ENCODE data around the gene ZFAND3.

Gene ZFAND3

DNA sequence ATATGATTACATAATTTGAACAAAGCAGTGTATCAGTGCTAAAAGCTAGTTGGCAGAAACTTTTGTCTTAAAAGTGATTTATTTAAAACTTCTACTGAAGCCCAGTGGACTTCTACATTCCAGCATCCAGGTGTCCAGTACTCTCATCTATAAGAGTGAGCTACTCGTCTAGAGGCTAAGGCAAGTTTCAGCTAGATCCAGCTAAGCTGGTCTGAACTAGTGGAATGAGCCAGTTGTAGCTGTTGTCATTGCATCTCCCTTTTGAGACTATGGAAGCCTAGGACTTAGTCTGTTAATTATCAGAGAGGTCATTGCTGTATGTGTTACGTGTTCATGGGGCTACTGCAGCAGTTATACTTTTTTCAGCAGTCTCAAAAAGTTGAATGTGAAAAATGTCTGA is 165.1 kb downstream of the ZFAND3 start:
- Histone ChIP-seq H3K36me3 (ENCODE audit: control insufficient read depth, insufficient read depth, low read length) (no peaks in the 10 kb centered on the region), H3K79me2 (ENCODE audit: control insufficient read depth, insufficient read depth, low read length) (peaks cover 10% of the 10 kb centered on the region), H3K4ac (ENCODE audit: low read depth, low read length) (no peak overlapping the region), H3K79me1 (ENCODE audit: low read length) (peaks cover 17% of the 10 kb centered on the region), H4K8ac (ENCODE audit: low read depth, low read length) (no peak overlapping the region), H2AK5ac (ENCODE audit: low read length) (no peak overlapping the region), H2BK5ac (ENCODE audit: low read length) (no peak overlapping the region), H3K9ac (ENCODE audit: low read length) (no peak overlapping the region), H3K4me2 (ENCODE audit: low read length) (no peak overlapping the region), H3K18ac (ENCODE audit: low read length) (no peak overlapping the region), H2BK15ac (replicated peaks; ENCODE audit: low read depth) (no peak overlapping the region), H3K4me3 (ENCODE audit: low read length) (no peak overlapping the region), H3K56ac (ENCODE audit: low read length) (no peak overlapping the region), H3K27me3 (ENCODE audit: insufficient read depth, low read length, poor library complexity) (no peaks in the 10 kb centered on the region), H3K23ac (ENCODE audit: low read length) (no peak overlapping the region), H3K27ac (ENCODE audit: low read depth, low read length) (no peak overlapping the region), H2BK120ac (ENCODE audit: low read depth, low read length) (no peak overlapping the region), H4K5ac (ENCODE audit: low read length) (no peak overlapping the region), H3K4me1 (ENCODE audit: control insufficient read depth, low read depth, low read length) (no peaks in the 10 kb centered on the region)
- no CpG with 5 or more reads among the region's 2 CpGs for WGBS (ENCODE audit: extremely low coverage, insufficient coverage, low lambda C conversion rate)
- DNase-seq: no peak

DNA sequence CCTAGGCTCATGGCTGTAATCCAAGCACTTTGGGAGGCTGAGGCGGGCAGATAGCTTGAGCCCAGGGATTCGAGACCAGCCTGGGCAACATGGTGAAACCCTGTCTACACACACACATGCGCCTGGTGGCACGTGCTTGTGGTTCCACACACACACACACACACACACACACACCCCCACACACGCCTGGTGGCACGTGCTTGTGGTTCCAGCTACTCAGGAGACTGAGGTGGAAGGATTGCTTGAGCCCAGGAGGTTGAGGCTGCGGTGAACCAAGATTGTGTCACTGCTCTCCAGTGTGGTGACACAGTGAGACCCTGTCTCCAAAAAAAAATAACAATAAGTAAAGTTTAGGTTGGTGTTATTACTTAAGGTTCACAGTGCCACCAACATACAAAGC is 165.8 kb downstream of the ZFAND3 start:
- Histone ChIP-seq H3K23ac (ENCODE audit: low read length) (no peak overlapping the region), H3K79me2 (ENCODE audit: control insufficient read depth, insufficient read depth, low read length) (peaks cover 7% of the 10 kb centered on the region), H2BK120ac (ENCODE audit: low read depth, low read length) (no peak overlapping the region), H3K56ac (ENCODE audit: low read length) (no peak overlapping the region), H3K79me1 (ENCODE audit: low read length) (peaks cover 17% of the 10 kb centered on the region), H4K5ac (ENCODE audit: low read length) (no peak overlapping the region), H3K18ac (ENCODE audit: low read length) (no peak overlapping the region), H3K4ac (ENCODE audit: low read depth, low read length) (no peak overlapping the region), H2BK5ac (ENCODE audit: low read length) (no peak overlapping the region), H2AK5ac (ENCODE audit: low read length) (no peak overlapping the region), H3K4me2 (ENCODE audit: low read length) (no peak overlapping the region), H3K36me3 (ENCODE audit: control insufficient read depth, insufficient read depth, low read length) (no peaks in the 10 kb centered on the region), H3K9ac (ENCODE audit: low read length) (no peak overlapping the region), H3K4me1 (ENCODE audit: control insufficient read depth, low read depth, low read length) (no peaks in the 10 kb centered on the region), H3K27ac (ENCODE audit: low read depth, low read length) (no peak overlapping the region), H3K4me3 (ENCODE audit: low read length) (no peak overlapping the region), H3K27me3 (ENCODE audit: insufficient read depth, low read length, poor library complexity) (no peaks in the 10 kb centered on the region), H2BK15ac (replicated peaks; ENCODE audit: low read depth) (no peak overlapping the region), H4K8ac (ENCODE audit: low read depth, low read length) (no peak overlapping the region)
- no CpG with 5 or more reads among the region's 7 CpGs for WGBS (ENCODE audit: extremely low coverage, insufficient coverage, low lambda C conversion rate)
- no peak for DNase-seq

DNA sequence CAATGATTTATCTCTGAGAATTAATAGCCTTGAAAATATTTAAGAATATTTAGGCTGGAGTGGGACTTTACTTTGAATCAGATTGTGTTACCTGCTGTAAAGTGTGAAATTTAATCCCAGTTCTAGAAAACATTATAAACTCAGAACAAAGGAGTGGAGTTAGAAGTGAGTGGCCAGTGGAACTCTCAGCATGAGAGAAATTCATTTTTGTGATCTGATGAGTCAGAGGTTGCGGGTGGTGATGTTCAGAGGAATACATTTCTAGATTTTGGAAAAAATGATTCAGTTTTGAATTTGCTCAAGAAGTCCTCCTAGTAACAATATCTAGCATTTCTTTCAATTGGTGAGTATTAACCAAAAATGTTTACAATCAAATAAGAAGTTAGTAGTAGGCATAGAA is 167.5 kb downstream of the ZFAND3 start:
- no peak for DNase-seq
- no peak overlapping the region for H2AK5ac ChIP-seq (ENCODE audit: low read length)
- no peaks in the 10 kb centered on the region for H3K36me3 ChIP-seq (ENCODE audit: control insufficient read depth, insufficient read depth, low read length)
- H3K23ac ChIP-seq (ENCODE audit: low read length): no peak overlapping the region
- H3K9ac ChIP-seq (ENCODE audit: low read length): no peak overlapping the region
- H4K5ac ChIP-seq (ENCODE audit: low read length): no peak overlapping the region
- H3K4me1 ChIP-seq (ENCODE audit: control insufficient read depth, low read depth, low read length): no peaks in the 10 kb centered on the region
- H2BK5ac ChIP-seq (ENCODE audit: low read length): no peak overlapping the region
- peaks cover 2% of the 10 kb centered on the region for H3K79me2 ChIP-seq (ENCODE audit: control insufficient read depth, insufficient read depth, low read length)
- no peak overlapping the region for H2BK15ac ChIP-seq (replicated peaks; ENCODE audit: low read depth)
- H3K4me3 ChIP-seq (ENCODE audit: low read length): no peak overlapping the region
- no peak overlapping the region for H3K4ac ChIP-seq (ENCODE audit: low read depth, low read length)
- peaks cover 10% of the 10 kb centered on the region for H3K79me1 ChIP-seq (ENCODE audit: low read length)
- no peak overlapping the region for H2BK120ac ChIP-seq (ENCODE audit: low read depth, low read length)
- H3K27me3 ChIP-seq (ENCODE audit: insufficient read depth, low read length, poor library complexity): no peaks in the 10 kb centered on the region
- no peak overlapping the region for H3K4me2 ChIP-seq (ENCODE audit: low read length)
- H3K56ac ChIP-seq (ENCODE audit: low read length): no peak overlapping the region
- no peak overlapping the region for H3K27ac ChIP-seq (ENCODE audit: low read depth, low read length)
- no peak overlapping the region for H3K18ac ChIP-seq (ENCODE audit: low read length)
- H4K8ac ChIP-seq (ENCODE audit: low read depth, low read length): no peak overlapping the region
- no CpG with 5 or more reads among the region's 1 CpG for WGBS (ENCODE audit: extremely low coverage, insufficient coverage, low lambda C conversion rate)

DNA sequence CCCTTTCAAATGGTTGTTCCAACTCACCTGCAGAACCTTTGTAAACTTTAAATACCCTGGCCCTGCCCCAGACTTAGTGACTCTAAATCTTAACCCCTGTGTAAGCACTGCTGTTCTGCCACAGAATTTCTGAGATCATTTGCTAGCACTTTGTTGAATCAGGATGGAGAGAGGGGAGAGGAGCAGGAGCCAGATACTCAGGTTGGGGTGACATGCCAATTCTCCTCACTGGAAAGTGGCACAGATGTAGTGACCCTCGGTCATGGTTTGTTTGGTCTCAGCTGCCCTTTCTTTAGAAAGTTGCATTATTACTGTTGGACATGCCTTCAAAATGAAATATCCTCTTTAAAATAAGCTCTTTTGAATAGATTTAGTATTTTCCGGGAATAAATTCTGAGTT is 168.0 kb downstream of the ZFAND3 start:
- Histone ChIP-seq H3K23ac (ENCODE audit: low read length) (no peak overlapping the region), H3K4me3 (ENCODE audit: low read length) (no peak overlapping the region), H3K4me2 (ENCODE audit: low read length) (no peak overlapping the region), H3K18ac (ENCODE audit: low read length) (no peak overlapping the region), H4K5ac (ENCODE audit: low read length) (no peak overlapping the region), H3K4ac (ENCODE audit: low read depth, low read length) (no peak overlapping the region), H2BK5ac (ENCODE audit: low read length) (no peak overlapping the region), H3K4me1 (ENCODE audit: control insufficient read depth, low read depth, low read length) (no peaks in the 10 kb centered on the region), H2BK120ac (ENCODE audit: low read depth, low read length) (no peak overlapping the region), H4K8ac (ENCODE audit: low read depth, low read length) (no peak overlapping the region), H3K27me3 (ENCODE audit: insufficient read depth, low read length, poor library complexity) (no peaks in the 10 kb centered on the region), H3K9ac (ENCODE audit: low read length) (no peak overlapping the region), H3K79me1 (ENCODE audit: low read length) (peaks cover 9% of the 10 kb centered on the region), H2AK5ac (ENCODE audit: low read length) (no peak overlapping the region), H3K27ac (ENCODE audit: low read depth, low read length) (no peak overlapping the region), H3K56ac (ENCODE audit: low read length) (no peak overlapping the region), H2BK15ac (replicated peaks; ENCODE audit: low read depth) (no peak overlapping the region), H3K36me3 (ENCODE audit: control insufficient read depth, insufficient read depth, low read length) (no peaks in the 10 kb centered on the region), H3K79me2 (ENCODE audit: control insufficient read depth, insufficient read depth, low read length) (peaks cover 2% of the 10 kb centered on the region)
- no peak for DNase-seq
- no CpG with 5 or more reads among the region's 2 CpGs for WGBS (ENCODE audit: extremely low coverage, insufficient coverage, low lambda C conversion rate)

DNA sequence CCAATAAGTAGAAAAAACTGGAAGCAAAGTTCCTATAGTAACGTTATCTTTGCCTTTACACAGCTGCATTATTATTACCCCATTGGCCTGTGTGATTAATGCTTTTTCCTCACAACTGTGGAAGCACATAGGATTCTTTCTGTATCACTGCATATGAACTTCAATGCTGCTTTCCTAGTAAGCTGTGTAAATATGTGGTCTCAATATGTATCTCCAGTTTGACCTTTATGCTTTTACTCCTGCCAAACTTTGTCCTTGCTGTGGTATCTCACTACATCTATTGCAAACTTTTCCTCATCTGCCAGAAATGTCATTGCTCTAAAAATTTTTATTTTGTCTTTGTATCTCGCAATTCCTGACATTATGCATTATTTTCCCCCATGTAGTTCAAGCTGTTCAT is 168.6 kb downstream of the ZFAND3 start:
- no peak overlapping the region for H2BK15ac ChIP-seq (replicated peaks; ENCODE audit: low read depth)
- no peak overlapping the region for H2BK120ac ChIP-seq (ENCODE audit: low read depth, low read length)
- no peak overlapping the region for H3K23ac ChIP-seq (ENCODE audit: low read length)
- no peak overlapping the region for H3K4me2 ChIP-seq (ENCODE audit: low read length)
- H2AK5ac ChIP-seq (ENCODE audit: low read length): no peak overlapping the region
- peaks cover 2% of the 10 kb centered on the region for H3K79me2 ChIP-seq (ENCODE audit: control insufficient read depth, insufficient read depth, low read length)
- peaks cover 9% of the 10 kb centered on the region for H3K79me1 ChIP-seq (ENCODE audit: low read length)
- no peaks in the 10 kb centered on the region for H3K36me3 ChIP-seq (ENCODE audit: control insufficient read depth, insufficient read depth, low read length)
- H3K4me1 ChIP-seq (ENCODE audit: control insufficient read depth, low read depth, low read length): no peaks in the 10 kb centered on the region
- no peak overlapping the region for H2BK5ac ChIP-seq (ENCODE audit: low read length)
- H4K5ac ChIP-seq (ENCODE audit: low read length): no peak overlapping the region
- H3K9ac ChIP-seq (ENCODE audit: low read length): no peak overlapping the region
- no peak overlapping the region for H3K4me3 ChIP-seq (ENCODE audit: low read length)
- DNase-seq: no peak
- H3K27me3 ChIP-seq (ENCODE audit: insufficient read depth, low read length, poor library complexity): no peaks in the 10 kb centered on the region
- no peak overlapping the region for H3K56ac ChIP-seq (ENCODE audit: low read length)
- H3K4ac ChIP-seq (ENCODE audit: low read depth, low read length): no peak overlapping the region
- WGBS (ENCODE audit: extremely low coverage, insufficient coverage, low lambda C conversion rate): no CpG with 5 or more reads among the region's 2 CpGs
- H4K8ac ChIP-seq (ENCODE audit: low read depth, low read length): no peak overlapping the region
- H3K18ac ChIP-seq (ENCODE audit: low read length): no peak overlapping the region
- H3K27ac ChIP-seq (ENCODE audit: low read depth, low read length): no peak overlapping the region

DNA sequence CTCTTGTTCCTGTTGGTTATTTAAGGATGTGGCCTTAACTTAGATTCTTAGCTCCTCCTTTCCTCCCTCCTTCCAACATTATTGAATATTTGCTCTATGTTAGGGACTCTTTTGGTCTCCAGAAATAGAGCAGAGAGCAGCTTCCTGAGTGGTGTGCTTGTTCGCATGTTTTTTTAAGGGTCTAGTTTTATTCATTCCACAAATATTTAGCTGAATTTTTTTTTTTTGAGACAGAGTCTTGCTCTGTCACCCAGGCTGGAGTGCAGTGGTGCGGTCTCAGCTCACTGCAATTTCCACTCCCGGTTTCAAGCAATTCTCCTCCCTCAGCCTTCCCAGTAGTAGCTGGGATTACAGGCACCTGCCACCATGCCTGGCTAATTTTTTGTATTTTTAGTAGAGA is 169.2 kb downstream of the ZFAND3 start:
- Histone ChIP-seq H3K4ac (ENCODE audit: low read depth, low read length) (no peak overlapping the region), H3K27me3 (ENCODE audit: insufficient read depth, low read length, poor library complexity) (no peaks in the 10 kb centered on the region), H3K56ac (ENCODE audit: low read length) (no peak overlapping the region), H3K18ac (ENCODE audit: low read length) (no peak overlapping the region), H3K79me1 (ENCODE audit: low read length) (peaks cover 9% of the 10 kb centered on the region), H3K23ac (ENCODE audit: low read length) (no peak overlapping the region), H2BK5ac (ENCODE audit: low read length) (no peak overlapping the region), H3K27ac (ENCODE audit: low read depth, low read length) (no peak overlapping the region), H2AK5ac (ENCODE audit: low read length) (no peak overlapping the region), H2BK15ac (replicated peaks; ENCODE audit: low read depth) (no peak overlapping the region), H3K9ac (ENCODE audit: low read length) (no peak overlapping the region), H3K4me1 (ENCODE audit: control insufficient read depth, low read depth, low read length) (no peaks in the 10 kb centered on the region), H2BK120ac (ENCODE audit: low read depth, low read length) (no peak overlapping the region), H3K36me3 (ENCODE audit: control insufficient read depth, insufficient read depth, low read length) (no peaks in the 10 kb centered on the region), H4K8ac (ENCODE audit: low read depth, low read length) (no peak overlapping the region), H4K5ac (ENCODE audit: low read length) (no peak overlapping the region), H3K4me3 (ENCODE audit: low read length) (no peak overlapping the region), H3K4me2 (ENCODE audit: low read length) (no peak overlapping the region), H3K79me2 (ENCODE audit: control insufficient read depth, insufficient read depth, low read length) (peaks cover 2% of the 10 kb centered on the region)
- no CpG with 5 or more reads among the region's 3 CpGs for WGBS (ENCODE audit: extremely low coverage, insufficient coverage, low lambda C conversion rate)
- no peak for DNase-seq

Data from mesendoderm (in vitro differentiated cells).